Type B pancreatic cell (in vitro differentiated cells): Measurements from ENCODE around the gene IPO13. TPM values are rescaled to one million over a fixed set of nuclear protein-coding genes. Genes with fewer than 3 reads are reported as not detected.

Source experiments
- DNase-seq: peaks from one replicate; pipeline ENCODE4 v3.0.0; 2021; ENCODE audit warnings: mixed read lengths; ENCODE audit not compliant: unreplicated experiment; ENCODE audit errors: extremely low spot score
- H3K27ac Mint-ChIP-seq: 2 replicates; pipeline ENCODE4 v1.8.0; 2021; ENCODE audit warnings: mild to moderate bottlenecking, mixed read lengths
- H3K27me3 Mint-ChIP-seq: 2 replicates; pipeline ENCODE4 v1.8.0; 2021; ENCODE audit warnings: mixed read lengths
- H3K36me3 Mint-ChIP-seq: 2 replicates; pipeline ENCODE4 v1.8.0; 2021; ENCODE audit warnings: mixed read lengths
- H3K4me1 Mint-ChIP-seq: one replicate; pipeline ENCODE4 v1.8.0; 2021; ENCODE audit warnings: mixed read lengths; ENCODE audit not compliant: unreplicated experiment
- H3K4me3 Mint-ChIP-seq: 2 replicates; pipeline ENCODE4 v1.8.0; 2021; ENCODE audit warnings: mild to moderate bottlenecking, mixed read lengths
- H3K9me3 Mint-ChIP-seq: 2 replicates; pipeline ENCODE4 v1.8.0; 2021; ENCODE audit warnings: mixed read lengths
- long read RNA-seq: library from polyadenylated mRNA; unstranded; transcript quantifications from one replicate; pipeline ENCODE4 v2.0.0, GENCODE V29; 2020
- total RNA-seq: library from RNA; stranded (reverse); gene quantifications from 2 replicates; pipeline ENCODE4 v1.2.1, GENCODE V29; 2021; ENCODE audit warnings: low replicate concordance
- TF ChIP-seq, protein P1 (sequence below): fragments of 200-600 bp; sonication (generic); conservative IDR thresholded peaks from 2 replicates; pipeline ENCODE4 v1.5.0; 2021; ENCODE audit warnings: antibody characterized with exemption, mild to moderate bottlenecking

Gene IPO13, protein sequence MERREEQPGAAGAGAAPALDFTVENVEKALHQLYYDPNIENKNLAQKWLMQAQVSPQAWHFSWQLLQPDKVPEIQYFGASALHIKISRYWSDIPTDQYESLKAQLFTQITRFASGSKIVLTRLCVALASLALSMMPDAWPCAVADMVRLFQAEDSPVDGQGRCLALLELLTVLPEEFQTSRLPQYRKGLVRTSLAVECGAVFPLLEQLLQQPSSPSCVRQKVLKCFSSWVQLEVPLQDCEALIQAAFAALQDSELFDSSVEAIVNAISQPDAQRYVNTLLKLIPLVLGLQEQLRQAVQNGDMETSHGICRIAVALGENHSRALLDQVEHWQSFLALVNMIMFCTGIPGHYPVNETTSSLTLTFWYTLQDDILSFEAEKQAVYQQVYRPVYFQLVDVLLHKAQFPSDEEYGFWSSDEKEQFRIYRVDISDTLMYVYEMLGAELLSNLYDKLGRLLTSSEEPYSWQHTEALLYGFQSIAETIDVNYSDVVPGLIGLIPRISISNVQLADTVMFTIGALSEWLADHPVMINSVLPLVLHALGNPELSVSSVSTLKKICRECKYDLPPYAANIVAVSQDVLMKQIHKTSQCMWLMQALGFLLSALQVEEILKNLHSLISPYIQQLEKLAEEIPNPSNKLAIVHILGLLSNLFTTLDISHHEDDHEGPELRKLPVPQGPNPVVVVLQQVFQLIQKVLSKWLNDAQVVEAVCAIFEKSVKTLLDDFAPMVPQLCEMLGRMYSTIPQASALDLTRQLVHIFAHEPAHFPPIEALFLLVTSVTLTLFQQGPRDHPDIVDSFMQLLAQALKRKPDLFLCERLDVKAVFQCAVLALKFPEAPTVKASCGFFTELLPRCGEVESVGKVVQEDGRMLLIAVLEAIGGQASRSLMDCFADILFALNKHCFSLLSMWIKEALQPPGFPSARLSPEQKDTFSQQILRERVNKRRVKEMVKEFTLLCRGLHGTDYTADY
- 31.5 and 39.4 TPM in 2 replicates for total RNA-seq
- long read RNA-seq, partial matches to known transcripts: 7 of 11 reads
- long read RNA-seq, other reads (novel, unspliced or antisense): 3 of 11 reads

DNA sequence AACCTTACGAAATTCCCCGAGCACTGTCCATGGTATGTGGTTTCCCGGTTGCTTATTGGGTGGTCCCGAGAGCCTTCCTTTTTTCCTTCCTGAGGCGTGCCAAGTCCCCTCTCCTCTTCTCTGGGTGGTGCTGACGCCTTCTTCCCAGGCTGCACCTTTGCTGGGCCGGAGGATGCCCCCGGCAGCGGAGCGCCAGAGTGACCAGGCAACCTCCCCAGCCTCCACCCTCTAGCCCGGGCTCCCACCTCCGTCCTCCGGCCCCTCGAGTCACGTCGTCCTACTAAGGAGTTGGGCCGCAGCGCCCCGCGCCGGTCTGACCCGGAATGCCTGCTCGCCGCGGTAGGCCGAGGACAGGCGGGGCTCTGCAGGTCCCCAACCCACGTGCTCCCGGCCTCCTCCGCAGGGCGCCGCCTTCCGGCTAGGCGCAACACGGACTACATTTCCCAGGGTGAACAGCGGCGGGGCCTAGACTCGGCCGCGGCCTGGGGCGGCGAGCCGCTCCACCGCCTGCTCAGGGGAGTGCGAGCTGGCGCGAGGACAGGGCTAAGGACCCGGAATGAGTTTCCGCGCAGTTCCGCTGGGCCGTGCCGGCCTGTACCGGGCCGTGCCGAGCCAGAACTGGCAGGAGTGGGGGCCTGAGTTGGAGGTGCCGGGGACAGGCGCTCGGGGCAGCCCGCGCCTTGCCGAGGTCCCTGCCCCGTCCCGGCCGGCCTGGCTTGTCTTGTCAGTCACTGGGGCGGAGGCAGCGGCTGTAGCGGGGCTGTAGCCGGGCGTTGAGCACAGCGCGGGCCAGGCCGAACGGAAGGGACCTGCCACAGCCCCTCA lies at the start of gene IPO13:
IPO13 (plus strand) TSS at position 715 of the 825 bp plus-strand sequence. CDS start 651 bp downstream, outside the sequence.
- Mint-ChIP-seq H3K27ac (peak within 1 kb of the TSS; percentile 90), H3K4me1 (peaks cover 31% of the 10 kb centered on the region), H3K27me3 (peaks cover 4% of the 10 kb centered on the region), H3K9me3 (no peaks in the 10 kb centered on the region), H3K36me3 (peaks cover 6% of the 10 kb centered on the region), H3K4me3 (peak within 1 kb of the TSS; percentile 91)
- TF ChIP-seq, protein P1, sequence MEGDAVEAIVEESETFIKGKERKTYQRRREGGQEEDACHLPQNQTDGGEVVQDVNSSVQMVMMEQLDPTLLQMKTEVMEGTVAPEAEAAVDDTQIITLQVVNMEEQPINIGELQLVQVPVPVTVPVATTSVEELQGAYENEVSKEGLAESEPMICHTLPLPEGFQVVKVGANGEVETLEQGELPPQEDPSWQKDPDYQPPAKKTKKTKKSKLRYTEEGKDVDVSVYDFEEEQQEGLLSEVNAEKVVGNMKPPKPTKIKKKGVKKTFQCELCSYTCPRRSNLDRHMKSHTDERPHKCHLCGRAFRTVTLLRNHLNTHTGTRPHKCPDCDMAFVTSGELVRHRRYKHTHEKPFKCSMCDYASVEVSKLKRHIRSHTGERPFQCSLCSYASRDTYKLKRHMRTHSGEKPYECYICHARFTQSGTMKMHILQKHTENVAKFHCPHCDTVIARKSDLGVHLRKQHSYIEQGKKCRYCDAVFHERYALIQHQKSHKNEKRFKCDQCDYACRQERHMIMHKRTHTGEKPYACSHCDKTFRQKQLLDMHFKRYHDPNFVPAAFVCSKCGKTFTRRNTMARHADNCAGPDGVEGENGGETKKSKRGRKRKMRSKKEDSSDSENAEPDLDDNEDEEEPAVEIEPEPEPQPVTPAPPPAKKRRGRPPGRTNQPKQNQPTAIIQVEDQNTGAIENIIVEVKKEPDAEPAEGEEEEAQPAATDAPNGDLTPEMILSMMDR: peak; percentile 78
- peak; percentile 97 for DNase-seq

DNA sequence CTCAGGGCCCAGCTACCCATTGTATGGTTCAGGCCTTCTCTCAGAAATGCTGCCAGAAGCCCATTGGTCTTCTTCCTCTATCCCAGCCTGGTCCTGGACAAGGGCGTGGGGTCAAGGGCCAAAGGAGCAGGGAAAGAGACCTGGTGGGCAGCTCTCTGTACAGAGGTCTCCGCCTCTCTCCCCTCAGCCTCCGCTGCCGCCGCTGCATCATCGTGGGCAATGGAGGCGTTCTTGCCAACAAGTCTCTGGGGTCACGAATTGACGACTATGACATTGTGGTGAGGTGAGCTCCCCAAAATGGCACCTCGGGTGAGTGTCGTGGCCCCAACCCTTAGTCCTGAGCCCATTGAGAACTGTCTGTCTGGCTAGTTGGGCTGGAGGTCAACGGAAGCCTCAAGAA lies 47.8 kb upstream of the IPO13 start:
- no peaks in the 10 kb centered on the region for H3K27me3 Mint-ChIP-seq
- H3K27ac Mint-ChIP-seq: no peak overlapping the region
- H3K4me1 Mint-ChIP-seq: peaks cover 10% of the 10 kb centered on the region
- peaks cover 15% of the 10 kb centered on the region for H3K36me3 Mint-ChIP-seq
- no peak overlapping the region for H3K4me3 Mint-ChIP-seq
- TF ChIP-seq, protein P1: no peak
- no peak for DNase-seq
- no peaks in the 10 kb centered on the region for H3K9me3 Mint-ChIP-seq

DNA sequence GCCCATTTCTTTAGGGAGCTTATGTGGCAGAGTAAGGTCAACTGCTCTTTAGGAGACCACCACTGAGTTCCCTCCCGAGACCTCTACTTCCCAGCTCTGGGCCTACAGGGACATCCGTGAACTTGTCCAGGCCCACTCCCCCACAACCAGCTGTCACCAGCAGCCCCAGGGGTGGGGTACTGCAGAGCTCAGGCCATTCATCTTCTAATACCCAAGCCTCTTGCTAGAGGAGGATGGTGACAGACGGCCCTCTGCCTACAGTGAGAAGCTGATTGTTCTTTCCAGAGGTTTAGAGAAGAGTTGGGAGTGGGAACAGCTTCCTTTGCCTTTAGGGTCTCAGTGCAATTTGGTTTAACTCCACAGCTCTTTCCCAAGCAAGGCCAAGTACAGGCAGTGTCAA lies 46.4 kb upstream of the IPO13 start:
- no peaks in the 10 kb centered on the region for H3K4me1 Mint-ChIP-seq
- no peaks in the 10 kb centered on the region for H3K27me3 Mint-ChIP-seq
- no peaks in the 10 kb centered on the region for H3K9me3 Mint-ChIP-seq
- no peak for DNase-seq
- H3K4me3 Mint-ChIP-seq: no peak overlapping the region
- TF ChIP-seq, protein P1: no peak
- H3K27ac Mint-ChIP-seq: no peak overlapping the region
- H3K36me3 Mint-ChIP-seq: peaks cover 9% of the 10 kb centered on the region

DNA sequence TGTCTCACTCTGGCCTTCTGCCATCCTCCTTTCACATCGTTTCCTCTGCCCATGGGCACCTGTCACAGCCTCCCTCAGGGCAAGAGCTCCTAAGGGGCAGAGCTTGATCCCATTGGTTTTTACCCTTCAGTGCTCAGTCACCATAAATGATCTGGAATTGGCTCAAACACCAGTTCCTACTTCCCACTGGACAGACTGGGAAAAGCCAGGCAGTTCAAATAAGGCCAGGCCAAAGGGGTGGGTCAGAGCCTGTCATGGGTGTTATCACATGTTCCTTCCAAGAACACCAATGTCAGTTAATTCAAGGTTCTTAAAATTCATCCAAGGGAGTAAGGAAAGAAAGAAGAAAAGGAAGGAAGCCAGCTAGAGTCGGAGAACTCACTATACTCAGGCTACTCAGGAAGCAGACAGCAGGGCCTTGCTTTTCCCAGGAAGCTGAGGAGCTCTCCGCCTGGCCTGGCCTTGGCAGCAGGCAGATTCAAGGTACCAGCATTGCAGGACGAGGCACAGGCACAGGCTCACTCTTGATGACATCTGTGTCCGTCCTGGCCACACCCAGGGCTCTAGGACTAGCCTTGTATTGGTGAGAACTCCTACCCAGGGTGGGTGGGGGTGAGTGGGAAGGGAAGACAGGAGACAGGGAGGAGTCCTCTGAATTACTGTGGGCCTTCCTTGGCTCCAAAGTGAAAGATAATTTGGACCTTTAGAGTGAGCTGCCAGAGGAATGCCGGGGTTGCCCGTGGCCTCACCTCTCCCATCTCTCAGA lies 45.4 kb upstream of the IPO13 start:
- peaks cover 9% of the 10 kb centered on the region for H3K36me3 Mint-ChIP-seq
- H3K27ac Mint-ChIP-seq: no peak overlapping the region
- no peaks in the 10 kb centered on the region for H3K9me3 Mint-ChIP-seq
- TF ChIP-seq, protein P1: no peak
- H3K27me3 Mint-ChIP-seq: no peaks in the 10 kb centered on the region
- no peaks in the 10 kb centered on the region for H3K4me1 Mint-ChIP-seq
- no peak for DNase-seq
- H3K4me3 Mint-ChIP-seq: no peak overlapping the region
